ENCODE results near the gene HS6ST2. TPM values are rescaled to one million over a fixed set of nuclear protein-coding genes. Genes with fewer than 3 reads are reported as not detected.

HS6ST2 gene
- total RNA-seq, 4 donors from 2014 or later = 0.22 to 0.34 (median 0.33) TPM; not detected in 1

- TF ChIP-seq, protein P1, sequence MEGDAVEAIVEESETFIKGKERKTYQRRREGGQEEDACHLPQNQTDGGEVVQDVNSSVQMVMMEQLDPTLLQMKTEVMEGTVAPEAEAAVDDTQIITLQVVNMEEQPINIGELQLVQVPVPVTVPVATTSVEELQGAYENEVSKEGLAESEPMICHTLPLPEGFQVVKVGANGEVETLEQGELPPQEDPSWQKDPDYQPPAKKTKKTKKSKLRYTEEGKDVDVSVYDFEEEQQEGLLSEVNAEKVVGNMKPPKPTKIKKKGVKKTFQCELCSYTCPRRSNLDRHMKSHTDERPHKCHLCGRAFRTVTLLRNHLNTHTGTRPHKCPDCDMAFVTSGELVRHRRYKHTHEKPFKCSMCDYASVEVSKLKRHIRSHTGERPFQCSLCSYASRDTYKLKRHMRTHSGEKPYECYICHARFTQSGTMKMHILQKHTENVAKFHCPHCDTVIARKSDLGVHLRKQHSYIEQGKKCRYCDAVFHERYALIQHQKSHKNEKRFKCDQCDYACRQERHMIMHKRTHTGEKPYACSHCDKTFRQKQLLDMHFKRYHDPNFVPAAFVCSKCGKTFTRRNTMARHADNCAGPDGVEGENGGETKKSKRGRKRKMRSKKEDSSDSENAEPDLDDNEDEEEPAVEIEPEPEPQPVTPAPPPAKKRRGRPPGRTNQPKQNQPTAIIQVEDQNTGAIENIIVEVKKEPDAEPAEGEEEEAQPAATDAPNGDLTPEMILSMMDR (IDR thresholded peaks at IDR 0.05; ENCODE audit: low read depth) = no peak
These were observed 194.9 kb downstream of the HS6ST2 start for GRCh38 chrX:132763528-132763927.

DNA sequence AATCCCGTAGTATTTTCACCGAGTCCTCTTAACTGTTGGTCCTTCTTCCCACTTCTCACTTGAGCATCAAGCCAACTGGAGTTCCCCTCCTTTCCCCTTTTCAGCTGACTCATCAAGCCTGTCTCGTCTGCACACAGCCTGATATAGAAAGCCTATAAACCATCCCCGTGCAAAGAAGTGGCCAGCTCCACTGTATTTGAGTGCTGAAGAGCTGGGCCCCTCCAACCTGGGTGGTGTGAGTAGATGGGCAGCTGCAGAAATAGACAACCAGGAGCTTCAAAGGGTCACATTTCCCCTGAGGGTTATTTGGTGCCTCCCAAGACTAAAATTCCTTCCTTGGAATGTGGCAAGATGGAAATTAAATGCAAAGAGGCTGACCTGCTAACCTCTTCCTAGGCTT is 199.7 kb downstream of the HS6ST2 start:
- TF ChIP-seq, protein P1 (IDR thresholded peaks at IDR 0.05; ENCODE audit: low read depth) = no peak

DNA sequence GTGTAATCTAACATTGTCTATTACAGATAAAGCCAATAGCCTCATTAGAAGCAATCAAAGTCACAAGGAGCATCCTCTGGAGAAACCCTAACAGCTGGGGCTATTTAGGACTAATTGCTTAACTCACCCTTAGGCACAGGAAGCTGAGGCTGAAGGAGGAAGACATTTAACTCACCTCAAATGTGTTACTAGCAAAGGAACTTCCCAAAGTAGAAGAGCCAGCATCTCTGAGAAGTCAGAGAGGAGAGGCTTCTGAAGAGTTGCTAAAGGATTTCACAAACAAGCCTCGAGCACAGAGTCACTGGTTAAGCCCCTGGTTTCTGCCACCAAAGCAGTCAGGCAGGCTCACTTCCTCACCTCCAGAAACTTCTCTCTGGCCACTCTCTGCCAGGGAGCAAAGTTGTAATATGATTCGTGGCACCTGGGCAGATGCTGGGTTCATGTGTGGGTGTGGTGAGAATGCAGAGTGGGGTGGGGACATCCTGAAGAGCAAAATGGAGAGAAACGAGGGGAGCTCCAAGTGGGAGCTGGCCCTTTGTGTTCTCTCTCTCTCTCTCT is 201.3 kb downstream of the HS6ST2 start:
- TF ChIP-seq, protein P1 (IDR thresholded peaks at IDR 0.05; ENCODE audit: low read depth) = no peak

GRCh38 chrX:132756439-132756838 is 202.0 kb downstream of the HS6ST2 start:
- TF ChIP-seq, protein P1 (IDR thresholded peaks at IDR 0.05; ENCODE audit: low read depth) = no peak

GRCh38 chrX:132751063-132751690 is 207.3 kb downstream of the HS6ST2 start:
- TF ChIP-seq, protein P1 (IDR thresholded peaks at IDR 0.05; ENCODE audit: low read depth) = no peak

DNA sequence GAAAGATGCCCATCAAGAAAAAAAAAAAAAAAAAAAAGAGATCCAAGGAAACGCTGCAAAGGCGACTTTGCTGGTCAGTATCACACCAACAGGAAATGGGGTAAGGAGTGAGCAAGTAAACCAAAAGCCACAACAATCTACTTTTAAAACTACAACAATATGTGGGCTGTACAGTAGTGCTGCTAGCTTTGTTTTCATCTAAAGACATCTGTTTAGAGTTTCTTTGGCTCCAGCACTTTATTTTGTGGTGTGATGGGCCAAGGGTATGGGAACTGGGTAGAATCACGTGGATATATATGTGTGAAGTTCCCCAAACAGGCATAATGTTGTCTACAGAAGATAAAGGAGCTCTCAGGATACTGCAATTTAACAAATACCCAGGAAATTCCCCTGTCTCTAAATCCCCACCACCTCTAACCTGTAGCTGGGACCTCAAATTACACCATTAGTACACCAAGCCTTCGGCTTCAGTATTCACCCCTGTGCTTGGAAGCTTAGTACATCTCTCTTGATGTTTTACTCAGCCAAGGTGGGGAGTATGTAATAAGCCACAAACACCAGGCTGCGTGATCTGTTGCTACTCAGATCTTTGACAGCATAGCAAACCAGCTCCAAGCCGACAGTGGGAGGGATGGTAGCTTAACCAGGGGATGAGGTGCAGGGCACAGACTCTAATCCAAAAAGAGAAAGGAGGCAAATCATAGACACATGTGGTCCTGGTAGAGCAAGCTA is 207.9 kb downstream of the HS6ST2 start:
- TF ChIP-seq, protein P1 (IDR thresholded peaks at IDR 0.05; ENCODE audit: low read depth) = no peak

DNA sequence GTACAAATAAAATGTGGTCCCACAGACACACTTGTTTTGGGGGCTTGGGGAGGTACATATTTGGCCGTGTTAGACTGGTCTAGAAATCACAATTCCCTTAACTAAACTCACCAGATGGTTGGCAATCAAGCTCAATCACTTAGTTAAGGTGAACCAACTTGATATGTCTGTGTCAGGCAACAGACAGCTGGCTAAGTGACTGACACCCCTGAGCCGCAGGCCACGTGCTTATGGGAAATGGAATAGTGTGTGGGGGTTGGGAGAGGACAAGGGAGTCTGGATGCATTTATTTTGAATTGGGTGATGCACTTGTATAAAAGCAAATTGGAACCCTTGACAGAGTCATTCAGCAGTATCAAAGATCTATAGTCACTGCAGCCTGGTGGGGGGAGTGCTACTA is 209.0 kb downstream of the HS6ST2 start:
- TF ChIP-seq, protein P1 (IDR thresholded peaks at IDR 0.05; ENCODE audit: low read depth) = no peak

All from subcutaneous adipose tissue (tissue), 4 donors.